OCI-M1 (cell line): ENCODE data around the gene TUSC7.
A peak's percentile ranks its signal among the peaks of the same experiment; 100 is the strongest.

Source experiments
- DNase-seq: peaks from one replicate; lab custom pipeline; 2025; lab: John Stamatoyannopoulos, UW

The TUSC7 gene

DNA sequence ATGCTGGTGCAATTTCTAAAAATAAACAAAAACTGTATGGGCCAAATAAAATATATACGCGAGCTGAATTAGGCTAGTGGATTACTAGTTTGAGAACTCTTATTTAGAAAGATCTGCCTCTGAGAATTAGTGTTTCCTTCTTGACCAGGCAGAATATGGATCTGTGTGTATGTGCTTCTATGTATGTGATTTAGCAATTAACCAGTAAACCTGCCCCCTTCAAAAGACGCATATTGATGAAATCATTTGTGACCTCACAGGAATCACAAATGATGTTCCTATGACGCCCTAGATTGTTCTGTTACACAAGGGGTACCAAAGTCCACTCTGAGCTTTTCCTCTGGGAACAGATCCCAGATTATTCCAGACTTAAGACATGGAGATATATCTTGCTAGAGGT lies at the start of gene TUSC7:
TSS of gene TUSC7 (plus strand) at position 301 of the 400 bp plus-strand sequence.
- no peak for DNase-seq

DNA sequence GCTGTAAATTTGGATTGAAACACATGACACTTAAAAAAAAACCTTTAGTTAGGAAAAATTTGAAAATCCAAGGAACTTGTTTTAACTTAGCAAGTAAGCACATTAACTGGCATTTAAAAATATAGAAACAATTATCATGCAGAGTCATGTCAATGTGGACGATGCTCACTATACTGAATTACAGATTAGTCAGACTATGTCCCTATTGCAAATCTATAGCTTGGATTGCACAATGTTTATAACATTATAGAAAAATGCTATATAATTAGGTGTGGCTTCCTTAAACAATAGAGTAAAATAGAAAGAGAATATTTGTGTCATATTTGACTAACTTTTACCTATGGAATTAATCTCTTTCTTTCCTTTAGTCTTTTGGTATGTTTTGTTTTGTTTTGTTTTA lies 48.4 kb upstream of the TUSC7 start:
- DNase-seq: no peak

- DNase-seq: no peak
These were observed 46.1 kb upstream of the TUSC7 start for GRCh38 chr3:116663161-116664110.

DNA sequence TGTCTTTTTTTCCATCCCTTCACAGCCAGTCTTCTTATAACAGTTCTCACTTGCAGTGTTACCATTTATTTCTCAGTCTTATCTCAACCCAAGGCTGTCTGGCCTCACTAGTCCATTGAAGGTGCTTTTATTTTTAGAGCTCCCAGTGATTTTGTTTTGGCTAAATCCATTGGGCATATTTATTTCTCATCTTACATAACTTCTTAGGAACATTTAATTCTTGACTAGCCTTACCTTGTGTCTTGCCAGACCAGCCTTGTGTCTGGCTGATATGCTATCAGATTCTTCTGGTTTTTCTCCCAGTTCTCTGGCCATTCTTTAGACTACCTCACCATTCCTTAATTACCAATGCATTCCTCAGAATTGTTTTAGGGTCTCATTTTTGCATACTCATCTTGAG lies 42.3 kb upstream of the TUSC7 start:
- no peak for DNase-seq

DNA sequence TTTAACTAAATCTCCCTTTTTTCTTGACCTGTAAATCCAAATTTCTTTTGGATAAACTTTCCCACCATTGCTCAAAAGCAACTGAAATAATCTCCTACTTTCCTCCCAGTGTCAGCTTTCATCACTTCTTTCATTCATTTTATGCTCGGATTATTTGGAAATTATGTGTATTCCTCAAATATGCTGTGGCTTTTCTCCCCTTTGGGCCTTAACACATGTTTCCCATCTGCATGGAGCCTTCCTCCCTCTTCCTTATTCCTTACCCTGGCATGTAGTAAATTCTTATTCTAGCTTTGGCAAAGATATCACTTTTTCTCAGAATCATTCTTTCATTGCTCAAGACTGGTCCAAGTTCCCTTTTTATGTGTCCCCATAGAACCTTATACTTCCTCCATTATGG lies 41.8 kb upstream of the TUSC7 start:
- peak; percentile 58 for DNase-seq

DNA sequence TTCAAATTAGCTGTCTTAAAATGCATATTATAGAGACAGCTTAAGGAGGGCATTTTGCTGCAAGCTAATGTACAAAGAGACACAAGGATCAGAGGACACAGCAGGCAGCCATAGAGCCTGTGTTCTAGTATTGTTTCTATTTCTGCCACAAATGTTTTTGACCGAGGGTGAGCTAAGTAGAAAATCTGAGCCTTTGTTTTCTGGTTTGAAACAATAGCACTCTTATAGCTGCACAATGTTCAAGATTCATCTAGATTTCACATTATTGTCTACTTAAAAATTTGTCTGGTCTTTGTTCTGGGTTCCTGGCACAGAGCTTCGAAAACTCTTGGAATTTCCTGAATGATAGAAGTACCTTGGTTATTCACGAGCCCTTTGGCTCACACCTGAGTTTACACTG lies 40.0 kb upstream of the TUSC7 start:
- DNase-seq: no peak

DNA sequence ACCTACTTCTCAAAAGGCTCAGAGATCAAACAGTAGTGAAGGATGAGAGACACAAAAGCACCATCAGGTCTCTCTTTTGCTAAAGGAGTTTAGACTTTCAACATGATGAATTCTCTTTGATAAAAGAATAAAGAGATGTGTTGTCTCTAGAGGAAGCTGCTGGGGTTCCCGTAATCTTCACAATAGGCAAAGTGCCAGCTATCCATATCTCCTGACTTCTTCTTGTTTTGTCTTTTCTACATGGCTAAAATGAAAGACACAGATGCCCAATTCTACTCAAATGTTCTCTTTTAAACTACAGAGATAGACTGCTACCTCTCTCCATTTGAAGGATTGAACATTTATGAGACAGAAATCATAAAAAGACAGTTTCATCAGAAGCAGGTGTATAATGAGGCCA lies 38.4 kb upstream of the TUSC7 start:
- DNase-seq: peak; percentile 82

DNA sequence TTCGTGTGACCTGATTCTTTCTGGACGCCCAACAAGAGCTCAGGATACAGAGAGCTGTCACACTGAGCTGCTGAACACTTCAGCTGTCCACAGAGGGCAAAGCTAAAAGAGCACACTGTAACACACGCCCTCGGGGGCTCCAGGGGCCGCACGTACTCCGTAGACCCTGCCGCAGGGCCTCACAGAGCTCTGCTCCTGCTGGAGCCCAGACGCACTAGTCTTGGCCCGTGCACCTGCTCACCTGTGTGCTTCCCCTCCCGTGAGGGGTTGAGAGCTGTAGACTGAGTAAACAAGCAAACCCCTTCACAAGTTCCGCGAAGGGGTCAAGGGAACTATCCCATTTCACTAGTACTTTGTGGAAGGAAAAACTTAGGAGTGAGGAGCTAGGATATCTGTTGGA lies 30.7 kb upstream of the TUSC7 start:
- no peak for DNase-seq

DNA sequence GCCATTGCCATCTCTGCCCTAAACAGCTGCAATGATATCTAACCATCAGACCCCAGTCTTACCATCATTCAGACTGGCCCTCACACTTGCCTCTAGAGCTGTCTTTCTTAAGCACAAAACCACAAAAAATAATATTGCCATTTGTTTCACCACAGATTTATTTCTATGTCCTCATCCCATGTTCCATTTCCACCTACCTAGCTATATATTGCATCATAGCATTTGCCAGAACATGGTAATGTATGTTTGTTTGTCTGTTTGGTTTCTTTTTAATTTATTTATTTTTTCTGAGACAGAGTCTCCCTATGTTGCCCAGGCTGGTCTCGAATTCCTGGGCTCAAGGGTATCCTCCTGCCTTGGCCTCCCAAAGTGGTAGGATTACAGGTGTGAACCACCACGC lies 18.5 kb upstream of the TUSC7 start:
- no peak for DNase-seq

DNA sequence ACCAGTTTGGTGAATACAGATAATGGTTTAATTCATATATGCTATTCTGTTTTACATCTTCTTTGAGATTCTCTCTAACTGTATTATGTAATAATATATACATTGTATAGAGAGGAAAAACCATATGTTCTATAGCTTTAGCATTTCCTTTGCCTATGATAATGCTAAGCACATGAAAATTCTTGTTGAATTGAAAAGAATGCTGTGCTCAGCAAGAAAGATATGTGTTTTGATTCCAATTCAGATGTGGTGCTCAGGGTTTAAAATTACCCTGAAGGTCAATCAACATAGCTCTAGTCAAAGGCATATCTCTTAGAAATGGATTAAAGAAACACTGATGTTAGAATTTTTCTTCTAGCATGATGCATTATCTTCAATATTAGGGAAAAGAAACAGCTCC lies 8.5 kb upstream of the TUSC7 start:
- no peak for DNase-seq

GRCh38 chr3:116702334-116702733 lies 7.2 kb upstream of the TUSC7 start:
- DNase-seq: no peak

GRCh38 chr3:116707531-116707930 lies 2.0 kb upstream of the TUSC7 start:
- DNase-seq: no peak

GRCh38 chr3:116716490-116716889 lies 6.9 kb downstream of the TUSC7 start:
- peak; percentile 8 for DNase-seq

GRCh38 chr3:116717566-116717965 lies 8.0 kb downstream of the TUSC7 start:
- no peak for DNase-seq

GRCh38 chr3:116728454-116728853 lies 18.9 kb downstream of the TUSC7 start:
- DNase-seq: peak; percentile 55

GRCh38 chr3:116734243-116734642 lies 24.7 kb downstream of the TUSC7 start:
- peak; percentile 70 for DNase-seq

GRCh38 chr3:116739678-116740077 lies 30.1 kb downstream of the TUSC7 start:
- DNase-seq: no peak

DNA sequence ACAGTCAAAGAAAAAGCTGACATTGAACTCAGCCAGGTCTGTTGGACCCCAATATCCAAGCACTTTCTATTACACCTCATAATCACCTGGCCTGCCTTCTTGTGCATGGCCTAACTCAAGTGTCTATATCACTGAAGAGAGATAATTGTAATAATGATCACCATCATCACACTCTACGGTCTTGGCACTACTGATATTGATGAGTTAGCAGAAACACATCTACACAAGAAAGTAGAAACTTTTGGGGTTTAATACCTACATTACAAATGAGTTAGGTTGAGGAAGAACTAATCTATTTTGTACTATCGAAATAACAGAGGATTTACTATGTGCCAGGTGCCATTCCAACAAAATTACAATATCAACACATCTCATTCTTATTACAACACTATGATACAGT lies 30.7 kb downstream of the TUSC7 start:
- no peak for DNase-seq

DNA sequence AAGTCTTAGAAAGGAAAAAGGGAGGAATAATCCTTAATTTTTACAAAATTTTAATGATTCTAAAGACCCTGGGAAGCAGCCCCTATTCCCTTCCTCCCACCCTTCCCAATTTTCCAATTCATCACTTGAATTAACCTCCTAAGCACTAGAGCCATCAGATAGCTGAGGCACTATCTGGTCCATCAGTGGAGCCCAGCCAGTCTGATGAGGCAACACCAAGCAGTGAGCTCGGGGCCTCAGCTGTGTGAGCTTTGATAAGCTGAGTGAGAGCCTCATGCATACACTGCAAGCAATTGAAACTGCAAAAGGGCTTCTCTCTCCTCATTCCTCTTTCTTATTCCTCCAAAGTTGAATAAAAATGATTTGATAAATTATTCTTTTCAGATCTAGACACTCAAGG lies 31.9 kb downstream of the TUSC7 start:
- DNase-seq: peak; percentile 85

DNA sequence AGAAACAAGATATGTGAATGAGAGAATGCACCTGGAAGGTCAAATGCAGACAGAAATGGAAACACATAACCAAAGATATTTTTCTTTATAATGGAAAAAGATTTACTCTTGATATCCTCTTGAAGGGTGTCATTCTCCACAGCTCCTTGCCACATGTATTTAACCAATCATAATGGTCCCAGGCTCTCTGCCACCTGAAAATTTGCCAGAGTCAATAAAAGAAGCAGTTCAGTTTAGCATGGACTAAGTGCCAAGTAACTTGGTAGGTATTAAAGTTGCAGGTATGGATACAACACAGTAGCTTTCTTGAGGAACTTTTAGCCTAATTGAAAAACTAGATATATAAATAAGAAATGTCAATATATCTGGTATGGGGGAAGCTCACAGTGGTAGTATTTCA lies 33.5 kb downstream of the TUSC7 start:
- no peak for DNase-seq

- no peak for DNase-seq
These were observed 39.8 kb downstream of the TUSC7 start for GRCh38 chr3:116749388-116749787.

GRCh38 chr3:116757315-116757714 lies 47.7 kb downstream of the TUSC7 start:
- DNase-seq: no peak

DNA sequence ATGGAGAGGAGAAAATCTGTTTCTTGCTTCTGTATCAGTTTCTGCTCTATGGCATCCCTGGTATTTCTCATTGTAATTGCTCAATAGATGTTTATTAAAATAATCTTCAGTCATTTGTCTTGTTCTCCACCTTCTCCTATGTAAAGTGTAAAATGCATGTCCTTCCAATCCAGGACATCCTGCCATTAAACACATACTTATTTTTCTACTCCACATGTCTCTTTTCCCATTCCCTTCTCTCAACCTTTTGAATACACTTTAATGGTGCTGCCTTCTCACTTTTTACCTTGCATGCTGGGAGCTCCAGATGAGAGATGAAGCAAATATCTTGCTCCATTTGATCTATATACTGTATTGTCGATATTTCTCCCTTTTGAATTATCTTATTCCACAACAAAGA lies 49.7 kb downstream of the TUSC7 start:
- DNase-seq: no peak
